H9 (cell line): Measurements from ENCODE around the gene NIT2. TPM values are rescaled to one million over a fixed set of nuclear protein-coding genes. Genes with fewer than 3 reads are reported as not detected.

ENCODE experiments used
- DNase-seq: peaks from one replicate; pipeline ENCODE4 v3.0.0-alpha.2; 2017
- H2AFZ ChIP-seq: one replicate; pipeline ENCODE4 v1.6.1; 2013; ENCODE audit warnings: mild to moderate bottlenecking, low read length, control low read depth, moderate library complexity
- H2AK5ac ChIP-seq: 2 replicates; pipeline ENCODE4 v1.6.1; 2013; ENCODE audit warnings: low read length, control low read depth, mixed read lengths; ENCODE audit not compliant: insufficient read length
- H2BK120ac ChIP-seq: one replicate; pipeline ENCODE4 v1.6.1; 2013; ENCODE audit warnings: low read depth, mild to moderate bottlenecking, low read length, control low read depth, inconsistent platforms; ENCODE audit not compliant: poor library complexity, severe bottlenecking
- H2BK12ac ChIP-seq: 2 replicates; pipeline ENCODE4 v1.6.1; 2013; ENCODE audit warnings: low read length, control low read depth, mixed read lengths, low read depth; ENCODE audit not compliant: insufficient read length
- H2BK15ac ChIP-seq: 2 replicates; pipeline ENCODE4 v1.6.1; 2013; ENCODE audit warnings: low read depth, low read length, control low read depth
- H2BK20ac ChIP-seq: one replicate; pipeline ENCODE4 v1.6.1; 2013; ENCODE audit warnings: low read depth, mild to moderate bottlenecking, low read length, control low read depth, inconsistent platforms; ENCODE audit not compliant: poor library complexity, severe bottlenecking
- H2BK5ac ChIP-seq: 2 replicates; pipeline ENCODE4 v1.6.1; 2013; ENCODE audit warnings: low read length, control low read depth, mixed read lengths; ENCODE audit not compliant: insufficient read length
- H3K14ac ChIP-seq: 2 replicates; pipeline ENCODE4 v1.6.1; 2013; ENCODE audit warnings: low read length, control low read depth; ENCODE audit not compliant: insufficient read depth
- H3K18ac ChIP-seq: 2 replicates; pipeline ENCODE4 v1.6.1; 2013; ENCODE audit warnings: low read depth, mild to moderate bottlenecking, mixed read lengths, low read length, control low read depth; ENCODE audit not compliant: insufficient read length
- H3K23ac ChIP-seq: 2 replicates; pipeline ENCODE4 v1.6.1; 2013; ENCODE audit warnings: low read length, control low read depth, mixed read lengths, low read depth; ENCODE audit not compliant: insufficient read length
- H3K23me2 ChIP-seq: 2 replicates; pipeline ENCODE4 v1.6.1; 2013; ENCODE audit warnings: low read depth, mild to moderate bottlenecking, mixed read lengths, low read length, control low read depth; ENCODE audit not compliant: insufficient read length, poor library complexity, severe bottlenecking
- H3K27ac ChIP-seq: 2 replicates; pipeline ENCODE4 v1.5.1; 2013; ENCODE audit warnings: low read length, control low read depth, mixed read lengths, low read depth; ENCODE audit not compliant: insufficient read length
- H3K27me3 ChIP-seq: 2 replicates; pipeline ENCODE4 v1.6.1; 2013; ENCODE audit warnings: low read length, control low read depth, inconsistent platforms; ENCODE audit not compliant: insufficient read depth
- H3K4ac ChIP-seq: 2 replicates; pipeline ENCODE4 v1.6.1; 2013; ENCODE audit warnings: low read depth, mild to moderate bottlenecking, control low read depth, inconsistent platforms, low read length, moderate library complexity
- H3K4me1 ChIP-seq: 2 replicates; pipeline ENCODE4 v1.6.1; 2013; ENCODE audit warnings: low read length, control low read depth, inconsistent platforms; ENCODE audit not compliant: insufficient read depth
- H3K4me2 ChIP-seq: 2 replicates; pipeline ENCODE4 v1.6.1; 2013; ENCODE audit warnings: low read length, control low read depth, mixed read lengths; ENCODE audit not compliant: insufficient read length, insufficient read depth
- H3K56ac ChIP-seq: 2 replicates; pipeline ENCODE4 v1.6.1; 2013; ENCODE audit warnings: low read depth, mild to moderate bottlenecking, mixed read lengths, low read length, control low read depth; ENCODE audit not compliant: insufficient read length
- H3K79me1 ChIP-seq: 2 replicates; pipeline ENCODE4 v1.6.1; 2013; ENCODE audit warnings: low read depth, mild to moderate bottlenecking, moderate library complexity, low read length, control low read depth, inconsistent platforms; ENCODE audit not compliant: insufficient read depth, poor library complexity, severe bottlenecking
- H3K79me2 ChIP-seq: 2 replicates; pipeline ENCODE4 v1.6.1; 2013; ENCODE audit warnings: low read length, control low read depth, inconsistent platforms; ENCODE audit not compliant: insufficient read depth
- H3K9ac ChIP-seq: 2 replicates; pipeline ENCODE4 v1.6.1; 2013; ENCODE audit warnings: low read length, control low read depth, mixed read lengths; ENCODE audit not compliant: insufficient read length; ENCODE audit errors: extremely low read depth
- H3K9me3 ChIP-seq: one replicate; pipeline ENCODE4 v1.6.1; 2013; ENCODE audit warnings: low read depth, low read length, inconsistent platforms; ENCODE audit not compliant: control insufficient read depth
- H3T11ph ChIP-seq: one replicate; pipeline ENCODE4 v1.6.1; 2013; ENCODE audit warnings: mild to moderate bottlenecking, low read length, control low read depth, inconsistent platforms
- H4K20me1 ChIP-seq: one replicate; pipeline ENCODE4 v1.6.1; 2013; ENCODE audit not compliant: control insufficient read depth, insufficient read length, insufficient read depth
- H4K5ac ChIP-seq: 2 replicates; pipeline ENCODE4 v1.6.1; 2013; ENCODE audit warnings: low read depth, mild to moderate bottlenecking, mixed read lengths, low read length, control low read depth; ENCODE audit not compliant: insufficient read length
- H4K8ac ChIP-seq: replicated peaks from 2 replicates; pipeline ENCODE4 v1.6.1; 2013; ENCODE audit warnings: low read length, control low read depth, mixed read lengths, low read depth; ENCODE audit not compliant: insufficient read length
- H4K91ac ChIP-seq: 2 replicates; pipeline ENCODE4 v1.6.1; 2013; ENCODE audit warnings: low read depth, mild to moderate bottlenecking, moderate library complexity, mixed read lengths, low read length, control low read depth; ENCODE audit not compliant: insufficient read length
- H3K27ac Mint-ChIP-seq, 3 experiments: 2 replicates in 2 of 3; 3 replicates in 1 of 3; pipeline ENCODE4 v1.8.0; 2020 to 2021; ENCODE audit warnings: mixed read lengths in 3 of 3, mild to moderate bottlenecking in 1 of 3, moderate library complexity in 1 of 3
- H3K27me3 Mint-ChIP-seq: 2 replicates; pipeline ENCODE4 v1.8.0; 2021; ENCODE audit warnings: low read depth, mild to moderate bottlenecking, moderate library complexity, mixed read lengths
- H3K36me3 Mint-ChIP-seq, 3 experiments: 2 replicates in 2 of 3; 3 replicates in 1 of 3; pipeline ENCODE4 v1.8.0; 2020 to 2021; ENCODE audit warnings: low read depth in 3 of 3, mixed read lengths in 3 of 3; ENCODE audit not compliant: insufficient read depth in 1 of 3
- H3K4me1 Mint-ChIP-seq, 2 experiments: 2 replicates each; pipeline ENCODE4 v1.8.0; 2020; ENCODE audit warnings: mixed read lengths in 2 of 2
- H3K4me3 Mint-ChIP-seq, 2 experiments: 2 replicates in 1 of 2; 3 replicates in 1 of 2; pipeline ENCODE4 v1.8.0; 2020 to 2021; ENCODE audit warnings: mild to moderate bottlenecking in 2 of 2, mixed read lengths in 2 of 2, moderate library complexity in 1 of 2
- H3K9me3 Mint-ChIP-seq, 2 experiments: 2 replicates in 1 of 2; 3 replicates in 1 of 2; pipeline ENCODE4 v1.8.0; 2020; ENCODE audit warnings: mild to moderate bottlenecking in 2 of 2, mixed read lengths in 2 of 2, moderate library complexity in 1 of 2
- CTCF ChIP-seq: fragments of 200-600 bp; sonication (generic); conservative IDR thresholded peaks from 3 replicates; pipeline ENCODE4 v1.8.0; 2021; ENCODE audit warnings: antibody characterized with exemption, mild to moderate bottlenecking
- WGBS: extraction: QIAGEN DNeasy Blood & Tissue Kit; methylation state at CpG from one replicate; pipeline ENCODE4 v1.1.7; 2013; ENCODE audit warnings: missing lambda C conversion rate, low lambda C conversion rate, mixed read lengths; ENCODE audit not compliant: insufficient read length; ENCODE audit errors: extremely low coverage; 5-methylcytosine and 5-hydroxymethylcytosine counted together
- total RNA-seq: library from RNA; stranded (reverse); gene quantifications from 2 replicates; pipeline ENCODE4 v1.2.1, GENCODE V29; 2021

NIT2 gene
- total RNA-seq, 1 experiment from 2014 or later = 26.6 TPM

DNA sequence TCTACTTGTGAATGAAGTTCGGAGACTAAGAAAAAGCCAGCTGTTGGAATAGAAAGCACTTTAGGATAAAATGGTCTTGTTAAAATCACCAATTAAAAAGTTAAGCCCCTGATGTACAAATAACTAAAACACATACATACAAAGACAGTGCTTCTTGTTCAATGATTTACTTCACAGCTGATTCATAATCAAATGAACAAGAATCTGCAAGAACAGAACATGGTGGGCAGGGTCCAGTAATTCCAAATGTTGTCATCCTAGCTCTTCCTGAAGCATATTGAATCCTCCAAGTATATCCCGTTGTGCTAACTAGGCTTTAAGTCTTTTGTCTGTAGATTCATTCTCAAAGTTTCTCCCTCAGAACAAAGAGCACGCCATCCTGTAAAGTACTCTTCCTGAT is 24.5 kb downstream of the NIT2 start:
- no peak for DNase-seq
- no peak overlapping the region for H3K4me2 ChIP-seq
- no peak overlapping the region for H3K9ac ChIP-seq
- no peak for TF ChIP-seq CTCF
- H2BK12ac ChIP-seq = no peak overlapping the region
- no peak overlapping the region for H4K8ac ChIP-seq
- Mint-ChIP-seq H3K27me3 (no peaks in the 10 kb centered on the region), H3K36me3 (peaks cover 10 to 39% (median 27%) of the 10 kb centered on the region in 3 experiments; a peak in 6 of 7 replicates), H3K4me1 (no peaks in the 10 kb centered on the region), H3K27ac (no peak overlapping the region; a peak in 2 of 7 replicates), H3K9me3 (peaks cover 0 to 3% of the 10 kb centered on the region in 2 experiments; a peak in 1 of 5 replicates), H3K4me3 (no peak overlapping the region)
- H3K9me3 ChIP-seq = no peaks in the 10 kb centered on the region
- no peak overlapping the region for H2AK5ac ChIP-seq
- WGBS = no CpG with 5 or more reads among the region's 3 CpGs
- no peak overlapping the region for H3K14ac ChIP-seq
- H2BK15ac ChIP-seq = no peak overlapping the region
- H3K56ac ChIP-seq = no peak overlapping the region
- no peaks in the 10 kb centered on the region for H3K79me1 ChIP-seq
- no peaks in the 10 kb centered on the region for H3K4me1 ChIP-seq
- H2BK20ac ChIP-seq = no peak overlapping the region
- H4K91ac ChIP-seq = no peak overlapping the region
- H3K18ac ChIP-seq = no peak overlapping the region
- H4K20me1 ChIP-seq = no peaks in the 10 kb centered on the region
- H3K23ac ChIP-seq = no peak overlapping the region
- H3K23me2 ChIP-seq = no peaks in the 10 kb centered on the region
- no peak overlapping the region for H3K4ac ChIP-seq
- H2BK5ac ChIP-seq = no peak overlapping the region
- H2BK120ac ChIP-seq = no peak overlapping the region
- H4K5ac ChIP-seq = no peak overlapping the region
- H3K27me3 ChIP-seq = no peaks in the 10 kb centered on the region
- H3T11ph ChIP-seq = no peak overlapping the region
- H3K27ac ChIP-seq = no peak overlapping the region
- no peak overlapping the region for H2AFZ ChIP-seq
- H3K79me2 ChIP-seq = no peaks in the 10 kb centered on the region
